Endothelial cell of umbilical vein (primary cell): ENCODE measurements around the gene GLIPR1L1. TPM values are rescaled to one million over a fixed set of nuclear protein-coding genes. Genes with fewer than 3 reads are reported as not detected.

Source experiments
- BruUV-seq: library from RNA; stranded (reverse); fragments of 400-500 nt; replicated peaks from 2 replicates; lab custom pipeline; 2021; lab: Mats Ljungman, UMichigan
- CTCF ChIA-PET: fragments of 300-600, 350-600 bp; sonication (Branson Sonifier 250); formaldehyde crosslinking; loops from one replicate; lab custom pipeline; 2021; ENCODE audit warnings: antibody characterized with exemption, inconsistent platforms; lab: Charles Lee
- POLR2A ChIA-PET: fragments of 300-600, 350-600 bp; sonication (Branson Sonifier 250); formaldehyde crosslinking; loops from one replicate; lab custom pipeline; 2021; ENCODE audit warnings: antibody characterized with exemption, inconsistent platforms; lab: Charles Lee
- DNase-seq: peaks from one replicate; pipeline ENCODE4 v3.0.0-alpha.2; 2011; ENCODE audit warnings: low read depth, low spot score
- FAIRE-seq: peaks from 2 replicates; lab custom pipeline; 2011; peaks lifted over from hg19 to GRCh38; lab: Jason Lieb, UNC
- H2AFZ ChIP-seq: 2 replicates; pipeline ENCODE4 v1.6.0; 2012; ENCODE audit warnings: low read depth, low read length, control low read depth, inconsistent platforms
- H3K27ac ChIP-seq: 2 replicates; pipeline ENCODE4 v1.5.1; 2011; ENCODE audit warnings: low read depth, mild to moderate bottlenecking, control low read depth, low read length, moderate library complexity; ENCODE audit not compliant: insufficient read depth
- H3K27me3 ChIP-seq, 2 experiments: 2 replicates each; pipeline versions ENCODE4 v1.6.0 to v1.6.1; 2011; ENCODE audit warnings: low read length in 2 of 2, mixed read lengths in 1 of 2; ENCODE audit not compliant: control insufficient read depth in 2 of 2, insufficient read depth in 2 of 2
- H3K36me3 ChIP-seq, 2 experiments: 2 replicates in 1 of 2; 3 replicates in 1 of 2; pipeline ENCODE4 v1.5.1; 2011; ENCODE audit warnings: low read length in 2 of 2, mild to moderate bottlenecking in 1 of 2, moderate library complexity in 1 of 2; ENCODE audit not compliant: control insufficient read depth in 2 of 2, insufficient read depth in 2 of 2; ENCODE audit errors: extremely low read depth in 1 of 2
- H3K4me1 ChIP-seq: 3 replicates; pipeline ENCODE4 v1.5.1; 2011; ENCODE audit warnings: mild to moderate bottlenecking, low read length; ENCODE audit not compliant: control insufficient read depth, insufficient read depth; ENCODE audit errors: extremely low read depth
- H3K4me2 ChIP-seq: 2 replicates; pipeline ENCODE4 v1.6.1; 2011; ENCODE audit warnings: low read length, control low read depth, mixed read lengths; ENCODE audit not compliant: insufficient read depth
- H3K4me3 ChIP-seq, 3 experiments: fragments of 200-600 bp in 1 of 3; sonication (generic), shearing (Covaris generic) in 1 of 3; replicated peaks in 1 of 3; 2 replicates each; pipeline ENCODE4 v1.5.1; 2011 to 2016; ENCODE audit warnings: control low read depth in 3 of 3, low read length in 3 of 3, mild to moderate bottlenecking in 2 of 3, inconsistent platforms in 1 of 3, low read depth in 1 of 3, moderate library complexity in 1 of 3; ENCODE audit not compliant: insufficient read depth in 1 of 3
- H3K79me2 ChIP-seq: 2 replicates; pipeline ENCODE4 v1.6.0; 2012; ENCODE audit warnings: low read length, inconsistent platforms; ENCODE audit not compliant: control insufficient read depth, insufficient read depth
- H3K9ac ChIP-seq: replicated peaks from 2 replicates; pipeline ENCODE3; 2011; ENCODE audit warnings: low read length, control low read depth; ENCODE audit not compliant: insufficient read depth; ENCODE audit errors: extremely low read depth
- H3K9me1 ChIP-seq: replicated peaks from 3 replicates; pipeline ENCODE4 v1.6.0; 2011; ENCODE audit warnings: mild to moderate bottlenecking, low read length; ENCODE audit not compliant: control insufficient read depth, insufficient read depth; ENCODE audit errors: extremely low read depth
- H3K9me3 ChIP-seq: replicated peaks from 2 replicates; pipeline ENCODE4 v1.5.1; 2012; ENCODE audit warnings: low read length, inconsistent platforms; ENCODE audit not compliant: control insufficient read depth, insufficient read depth
- H4K20me1 ChIP-seq: replicated peaks from 2 replicates; pipeline ENCODE3; 2011; ENCODE audit warnings: mild to moderate bottlenecking, low read length; ENCODE audit not compliant: control insufficient read depth, insufficient read depth; ENCODE audit errors: extremely low read depth
- CTCF ChIP-seq, 2 donors: IDR thresholded peaks; 1 replicate in 1 of 2; 2 replicates in 1 of 2; pipeline ENCODE4 v1.5.1; 2011; ENCODE audit warnings: low read length in 2 of 2, mild to moderate bottlenecking in 2 of 2, moderate library complexity in 2 of 2, control low read depth in 1 of 2, inconsistent platforms in 1 of 2, low read depth in 1 of 2; ENCODE audit not compliant: insufficient read depth in 1 of 2; ENCODE audit errors: extremely low read depth in 1 of 2
- EZH2 ChIP-seq: IDR thresholded peaks from 2 replicates; pipeline ENCODE4 v1.6.1; 2012; ENCODE audit warnings: borderline replicate concordance, low read depth, mild to moderate bottlenecking, moderate library complexity, low read length, inconsistent platforms; ENCODE audit not compliant: severe bottlenecking
- FOS ChIP-seq: IDR thresholded peaks from 2 replicates; pipeline ENCODE4 v1.6.1; 2011; ENCODE audit warnings: mild to moderate bottlenecking, low read length, moderate library complexity, borderline replicate concordance; ENCODE audit not compliant: insufficient read depth
- GATA2 ChIP-seq: IDR thresholded peaks from 2 replicates; pipeline ENCODE4 v1.7.0; 2011; ENCODE audit warnings: low read depth, mild to moderate bottlenecking, moderate library complexity, mixed read lengths, low read length; ENCODE audit not compliant: insufficient read length, insufficient read depth
- JUN ChIP-seq: IDR thresholded peaks from 2 replicates; pipeline ENCODE4 v1.6.1; 2011; ENCODE audit warnings: borderline replicate concordance, low read depth; ENCODE audit not compliant: insufficient read length, insufficient read depth
- MYC ChIP-seq: IDR thresholded peaks from one replicate; pipeline ENCODE4 v1.6.1; 2011; ENCODE audit warnings: mild to moderate bottlenecking, low read depth, low read length
- POLR2A ChIP-seq: IDR thresholded peaks from 2 replicates; pipeline ENCODE4 v1.6.1; 2012; ENCODE audit warnings: low read depth, mild to moderate bottlenecking, control low read depth, low read length
- POLR2AphosphoS5 ChIP-seq: IDR thresholded peaks from 2 replicates; pipeline ENCODE4 v1.6.1; 2012; ENCODE audit warnings: low read depth, mild to moderate bottlenecking, control low read depth, low read length, moderate library complexity; ENCODE audit not compliant: insufficient read depth
- dilution Hi-C: fragments of 300-500 bp; cut with MboI; formaldehyde crosslinking; loops from one replicate; pipeline ENCODE4 v1.15.0; 2019; ENCODE audit warnings: low sequenced_read_pairs; ENCODE audit not compliant: extremely low pct_ligation_motif_present
- intact Hi-C: fragments of 100-400 bp; cut with micrococcal nuclease; formaldehyde crosslinking; loops from one replicate; pipeline ENCODE4 v1.10.0; 2022
- polyA plus RNA-seq, 4 experiments: library from polyadenylated mRNA; depleted of rRNA in 3 of 4; stranded (reverse) in 3 of 4; unstranded in 1 of 4; fragments of >200 nt; gene quantifications; 2 replicates each; pipeline versions ENCODE4 v1.2.1 to v1.2.3, GENCODE V29; 2011 to 2012; ENCODE audit warnings: missing spikeins in 1 of 4
- total RNA-seq: library from RNA; stranded (reverse); gene quantifications from 2 replicates; pipeline ENCODE4 v1.2.3, GENCODE V29; 2021
- TF ChIP-seq, protein P1 (sequence below): IDR thresholded peaks from 2 replicates; pipeline ENCODE4 v1.6.1; 2011; ENCODE audit not compliant: insufficient read depth, insufficient read length

GLIPR1L1 gene
- total and polyA plus RNA-seq, 2 donors (not counting 3 experiments of a cell fraction or from before 2014, with no cell fraction given), result not detected

DNA sequence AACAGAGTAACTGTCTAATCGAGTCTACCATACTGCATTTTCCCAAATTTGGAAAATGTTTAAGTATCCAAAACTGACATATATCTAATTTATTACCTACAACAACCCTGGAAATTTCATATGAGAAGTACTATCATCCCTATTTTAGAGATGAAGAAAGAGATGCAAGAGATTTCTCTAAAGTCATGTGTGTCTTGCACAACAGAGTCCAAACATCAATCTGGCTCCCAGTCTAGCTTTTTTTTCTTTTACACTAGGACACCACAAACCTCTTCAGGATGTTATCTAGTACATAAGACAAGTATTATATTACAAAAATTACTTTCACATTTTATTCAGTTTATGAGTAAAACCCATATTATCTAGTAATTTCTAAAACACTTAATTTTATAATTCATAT, 43.5 kb upstream of the GLIPR1L1 start:
- POLR2A ChIA-PET, result no interaction called here
- intact Hi-C loops (no loop called here), dilution Hi-C loops (no loop called here)
- no peak for FAIRE-seq
- no peak for TF ChIP-seq POLR2A
- no peaks in the 10 kb centered on the region for H3K9me3 ChIP-seq
- no peaks in the 10 kb centered on the region for H3K79me2 ChIP-seq
- no peak for DNase-seq
- no peak overlapping the region for H2AFZ ChIP-seq
- no peaks in the 10 kb centered on the region for H3K27me3 ChIP-seq
- no peaks in the 10 kb centered on the region for H4K20me1 ChIP-seq
- H3K4me3 ChIP-seq, result no peak overlapping the region
- no peaks in the 10 kb centered on the region for H3K9me1 ChIP-seq
- no peaks in the 10 kb centered on the region for H3K36me3 ChIP-seq
- CTCF ChIA-PET, result interaction anchor here (0.5 to 4.0 kb wide), 4 partner anchors 14 to 601 kb away, joined by 3 to 31 read pairs (median 4); no protein-coding TSS in a partner anchor
- H3K4me1 ChIP-seq, result no peaks in the 10 kb centered on the region
- H3K27ac ChIP-seq, result no peak overlapping the region
- H3K4me2 ChIP-seq, result no peak overlapping the region
- BruUV-seq, result no TSS peak
- no peak overlapping the region for H3K9ac ChIP-seq

DNA sequence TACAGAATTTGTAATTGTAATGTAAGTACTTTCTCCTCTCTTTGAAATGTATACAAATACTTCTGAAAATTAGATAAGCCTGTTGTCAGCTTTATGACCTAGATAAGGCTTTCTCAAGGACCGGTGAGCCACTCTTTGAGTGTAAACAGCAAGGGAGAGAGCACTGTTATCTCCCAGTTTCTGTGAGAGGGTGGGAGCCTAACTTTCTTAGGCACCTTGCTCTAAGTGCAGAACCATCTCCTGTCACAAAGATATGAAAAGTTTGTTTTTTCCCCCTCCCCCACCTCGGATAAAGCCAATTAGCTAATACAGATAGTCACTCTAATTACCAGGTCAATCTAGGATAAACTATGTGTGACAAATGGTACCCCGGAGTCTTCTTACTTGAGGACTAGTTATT, 40.1 kb upstream of the GLIPR1L1 start:
- Histone ChIP-seq H3K4me2 (no peak overlapping the region), H3K4me3 (no peak overlapping the region), H3K27me3 (no peaks in the 10 kb centered on the region), H3K4me1 (no peaks in the 10 kb centered on the region), H3K36me3 (no peaks in the 10 kb centered on the region), H4K20me1 (no peaks in the 10 kb centered on the region), H3K79me2 (no peaks in the 10 kb centered on the region), H2AFZ (no peak overlapping the region), H3K27ac (no peak overlapping the region), H3K9ac (no peak overlapping the region), H3K9me1 (no peaks in the 10 kb centered on the region), H3K9me3 (no peaks in the 10 kb centered on the region)
- dilution Hi-C loops, result no loop called here
- BruUV-seq, result no TSS peak
- CTCF ChIA-PET, result interaction anchor here (2.0 kb wide), 1 partner anchor 10 kb away, joined by 5 read pairs; no protein-coding TSS in a partner anchor
- FAIRE-seq (no peak), DNase-seq (no peak)
- intact Hi-C loops, result no loop called here
- POLR2A ChIA-PET, result no interaction called here
- no peak for TF ChIP-seq FOS
- TF ChIP-seq EZH2, result no peak
- no peak for TF ChIP-seq POLR2A
- TF ChIP-seq MYC, result no peak
- no peak for TF ChIP-seq JUN
- no peak for TF ChIP-seq POLR2AphosphoS5
- TF ChIP-seq CTCF (IDR thresholded peaks at IDR 0.05; ENCODE audit: extremely low read depth in 1 of 2, insufficient read depth in 1 of 2, low read depth in 1 of 2, low read length in 2 of 2), result no peak
- TF ChIP-seq, protein P1, sequence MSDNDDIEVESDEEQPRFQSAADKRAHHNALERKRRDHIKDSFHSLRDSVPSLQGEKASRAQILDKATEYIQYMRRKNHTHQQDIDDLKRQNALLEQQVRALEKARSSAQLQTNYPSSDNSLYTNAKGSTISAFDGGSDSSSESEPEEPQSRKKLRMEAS, result no peak
- TF ChIP-seq GATA2, result no peak
